Cardiac muscle cell (in vitro differentiated cells and primary cell): ENCODE results near the gene IFI44. TPM values are rescaled to one million over a fixed set of nuclear protein-coding genes. Genes with fewer than 3 reads are reported as not detected.

Source experiments
- DNase-seq, 2 donors: peaks; one replicate each; pipeline versions ENCODE4 v3.0.0 to v3.0.0-alpha.2; 2010 to 2017; ENCODE audit warnings: low read depth in 1 of 2, low spot score in 1 of 2
- H3K27ac ChIP-seq: fragments of 200-600 bp; sonication (generic); 2 replicates; pipeline ENCODE4 v1.5.1; 2016
- H3K27me3 ChIP-seq: fragments of 200-600 bp; sonication (generic); 2 replicates; pipeline ENCODE4 v1.6.0; 2016; ENCODE audit warnings: control low read depth
- H3K36me3 ChIP-seq: fragments of 200-600 bp; sonication (generic); 2 replicates; pipeline ENCODE4 v1.5.1; 2016; ENCODE audit warnings: control low read depth
- H3K4me1 ChIP-seq: fragments of 200-600 bp; sonication (generic); 2 replicates; pipeline ENCODE4 v1.8.1; 2017; ENCODE audit warnings: low read depth, mild to moderate bottlenecking, mixed run types
- H3K4me3 ChIP-seq: fragments of 200-600 bp; sonication (generic); 2 replicates; pipeline ENCODE4 v1.5.1; 2016; ENCODE audit warnings: mild to moderate bottlenecking
- H3K9me3 ChIP-seq: fragments of 200-600 bp; sonication (generic); 2 replicates; pipeline ENCODE4 v1.5.1; 2017; ENCODE audit warnings: low read depth, mild to moderate bottlenecking, control low read depth
- CTCF ChIP-seq: IDR thresholded peaks from 2 replicates; pipeline ENCODE4 v1.5.1; 2012; ENCODE audit warnings: low read depth, mild to moderate bottlenecking, low read length
- polyA plus RNA-seq: library from polyadenylated mRNA; unstranded; fragments of >200 nt; fragmentation: Nextera tagmentation; extraction: Ambion mirVana; gene quantifications from 2 replicates; pipeline ENCODE4 v1.2.1, GENCODE V29; 2016
- total RNA-seq: library from RNA; depleted of rRNA; stranded (reverse); fragments of >200 nt; gene quantifications from 2 replicates; pipeline ENCODE4 v1.2.3, GENCODE V29; 2016

IFI44 gene
- total and polyA plus RNA-seq, 2 experiments from 2014 or later: not detected

DNA sequence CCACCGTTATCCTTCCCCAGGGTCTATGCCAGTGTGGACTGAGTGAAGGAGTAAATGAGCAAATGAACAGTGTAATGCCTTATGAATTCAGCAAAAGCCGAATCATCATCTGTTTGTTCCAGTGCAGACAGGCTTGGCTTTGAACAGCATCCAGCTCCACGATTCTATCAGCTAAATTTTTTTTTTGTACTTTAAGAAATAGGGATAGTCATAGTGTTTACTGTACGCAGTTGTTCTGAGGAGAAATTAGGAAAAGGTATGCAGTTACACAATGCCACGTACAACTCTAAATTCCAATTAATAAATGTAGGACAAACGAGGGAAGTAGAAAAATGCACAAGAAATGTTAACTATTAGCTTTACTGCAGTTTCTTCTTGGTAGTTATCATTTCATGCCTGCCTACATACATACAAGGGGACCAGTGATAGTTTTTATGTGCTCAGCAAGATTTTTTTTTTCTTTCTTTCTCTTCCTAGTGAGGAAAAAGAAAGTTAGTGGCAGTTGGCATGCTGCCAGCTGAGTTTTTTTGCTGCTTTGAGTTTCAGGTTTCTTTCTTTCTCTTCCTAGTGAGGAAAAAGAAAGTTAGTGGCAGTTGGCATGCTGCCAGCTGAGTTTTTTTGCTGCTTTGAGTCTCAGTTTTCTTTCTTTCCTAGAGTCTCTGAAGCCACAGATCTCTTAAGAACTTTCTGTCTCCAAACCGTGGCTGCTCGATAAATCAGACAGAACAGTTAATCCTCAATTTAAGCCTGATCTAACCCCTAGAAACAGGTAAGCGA, 29.6 kb upstream of the IFI44 start, which contains the start of gene IFI44L:
TSS of gene IFI44L (plus strand) at position 646 of the 777 bp plus-strand sequence. CDS start 7,468 bp downstream, outside the sequence.
- no peaks in the 10 kb centered on the region for H3K9me3 ChIP-seq
- DNase-seq: peak in 1 of 2 donors; percentile 78
- H3K4me3 ChIP-seq: no peak within 1 kb of the TSS
- H3K27me3 ChIP-seq: no peaks in the 10 kb centered on the region
- peaks cover 6% of the 10 kb centered on the region for H3K4me1 ChIP-seq
- H3K27ac ChIP-seq: peak within 1 kb of the TSS; percentile 30
- no peak for TF ChIP-seq CTCF
- H3K36me3 ChIP-seq: no peaks in the 10 kb centered on the region

DNA sequence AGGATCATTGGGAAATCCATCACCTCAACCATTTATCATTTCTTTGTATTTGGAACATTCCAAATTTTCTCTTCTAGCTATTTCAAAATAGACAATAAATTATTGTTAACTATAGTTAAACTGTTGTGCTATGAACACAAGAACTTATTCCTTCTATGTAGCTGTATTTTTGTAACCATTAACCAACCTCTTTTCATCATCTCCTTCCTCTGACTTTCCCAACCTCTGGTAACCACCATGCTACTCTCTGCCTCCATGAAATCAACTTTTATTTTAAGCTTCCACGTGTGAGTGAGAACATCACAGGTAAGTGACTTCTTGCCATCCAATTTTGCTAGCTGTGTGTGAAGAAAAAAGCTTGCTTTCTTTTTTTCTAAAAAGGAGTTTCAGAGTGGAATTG, 29.0 kb upstream of the IFI44 start:
- H3K4me3 ChIP-seq: no peak overlapping the region
- no peak overlapping the region for H3K27ac ChIP-seq
- no peak for TF ChIP-seq CTCF
- H3K27me3 ChIP-seq: no peaks in the 10 kb centered on the region
- DNase-seq: no peak
- H3K4me1 ChIP-seq: peaks cover 6% of the 10 kb centered on the region
- no peaks in the 10 kb centered on the region for H3K36me3 ChIP-seq
- no peaks in the 10 kb centered on the region for H3K9me3 ChIP-seq

GRCh38 chr1:78622548-78622947, 27.1 kb upstream of the IFI44 start:
- peaks cover 6% of the 10 kb centered on the region for H3K4me1 ChIP-seq
- no peak overlapping the region for H3K27ac ChIP-seq

GRCh38 chr1:78624035-78624434, 25.6 kb upstream of the IFI44 start:
- Histone ChIP-seq H3K27ac (no peak overlapping the region), H3K9me3 (no peaks in the 10 kb centered on the region), H3K4me1 (peaks cover 6% of the 10 kb centered on the region), H3K36me3 (no peaks in the 10 kb centered on the region), H3K4me3 (no peak overlapping the region), H3K27me3 (no peaks in the 10 kb centered on the region)
- no peak for TF ChIP-seq CTCF
- DNase-seq: no peak

More at GRCh38 chr1:78622548-78622947, 27.1 kb upstream of the IFI44 start:
- no peak for DNase-seq
- TF ChIP-seq CTCF: no peak
- Histone ChIP-seq H3K4me3 (no peak overlapping the region), H3K27me3 (no peaks in the 10 kb centered on the region), H3K36me3 (no peaks in the 10 kb centered on the region), H3K9me3 (no peaks in the 10 kb centered on the region)

GRCh38 chr1:78627321-78627720, 22.3 kb upstream of the IFI44 start:
- Histone ChIP-seq H3K4me3 (no peak overlapping the region), H3K4me1 (no peaks in the 10 kb centered on the region), H3K36me3 (no peaks in the 10 kb centered on the region), H3K9me3 (no peaks in the 10 kb centered on the region), H3K27ac (no peak overlapping the region), H3K27me3 (no peaks in the 10 kb centered on the region)
- no peak for TF ChIP-seq CTCF
- DNase-seq: no peak
